HepG2 (cell line): ENCODE results near the gene CAMKMT.

Experiments
- FOXA3 ChIP-seq: IDR thresholded peaks from 2 replicates; pipeline ENCODE4 v1.6.1; 2016; ENCODE audit warnings: missing genetic modification reagents, missing compliant biosample characterization
- NBN ChIP-seq: fragments of 450-650 bp; conservative IDR thresholded peaks from 2 replicates; pipeline ENCODE4 v1.6.1; 2017
- PHF8 ChIP-seq: sonication (generic); formaldehyde crosslinking; IDR thresholded peaks from 2 replicates; pipeline ENCODE4 v1.5.0; 2020; ENCODE audit warnings: missing genetic modification reagents
- REST ChIP-seq, 2 experiments: IDR thresholded peaks; 2 replicates each; pipeline ENCODE4 v1.6.1; 2011 to 2012; ENCODE audit warnings: low read length in 2 of 2, borderline replicate concordance in 1 of 2, low read depth in 1 of 2, mild to moderate bottlenecking in 1 of 2, moderate library complexity in 1 of 2
- SMC3 ChIP-seq: IDR thresholded peaks from 2 replicates; pipeline ENCODE4 v1.6.1; 2011; ENCODE audit warnings: low read length, improper control_type of control experiment
- ZBTB21 ChIP-seq: sonication (generic); formaldehyde crosslinking; IDR thresholded peaks from 2 replicates; pipeline ENCODE4 v1.4.0; 2020; ENCODE audit warnings: missing genetic modification reagents
- ZNF772 ChIP-seq: sonication (generic); formaldehyde crosslinking; IDR thresholded peaks from 2 replicates; pipeline ENCODE4 v1.5.0; 2020; ENCODE audit warnings: mild to moderate bottlenecking, missing genetic modification reagents

GRCh38 chr2:44555700-44556099 lies 194.0 kb downstream of the CAMKMT start:
- no peak for TF ChIP-seq REST (IDR thresholded peaks at IDR 0.05; ENCODE audit: borderline replicate concordance in 1 of 2, low read depth in 1 of 2, low read length in 2 of 2)
- TF ChIP-seq FOXA3 (CRISPR knock-in tag) = no peak
- TF ChIP-seq ZBTB21 (CRISPR knock-in tag) = no peak
- no peak for TF ChIP-seq PHF8 (CRISPR knock-in tag)
- TF ChIP-seq NBN = no peak
- TF ChIP-seq SMC3 = no peak
- TF ChIP-seq ZNF772 (CRISPR knock-in tag) = no peak
